PC-3 (cell line): Measurements from ENCODE around the gene KDM4B. TPM values are rescaled to one million over a fixed set of nuclear protein-coding genes. Genes with fewer than 3 reads are reported as not detected.

Experiments
- ATAC-seq: fragments of 200-7000 bp; cut with Tn5 transposase; 2 replicates; pipeline ENCODE4 v1.9.1; 2020; ENCODE audit warnings: mild to moderate bottlenecking, moderate library complexity
- BruUV-seq: library from RNA; stranded (reverse); fragments of 400-500 nt; replicated peaks from 2 replicates; lab custom pipeline; 2021; lab: Mats Ljungman, UMichigan
- CTCF ChIA-PET: fragments of 300-600 bp; sonication (Branson Sonifier 250); formaldehyde crosslinking; loops from one replicate; lab custom pipeline; 2022; ENCODE audit warnings: antibody characterized with exemption; lab: Charles Lee
- POLR2A ChIA-PET: fragments of 300-600 bp; sonication (Branson Sonifier 250); formaldehyde crosslinking; loops from one replicate; lab custom pipeline; 2022; ENCODE audit warnings: antibody characterized with exemption; ENCODE audit not compliant: unreplicated experiment; lab: Charles Lee
- DNase-seq: peaks from one replicate; pipeline ENCODE4 v3.0.0-alpha.2; 2015
- H2AFZ ChIP-seq: fragments of 300-600 bp; sonication (generic); 2 replicates; pipeline ENCODE4 v1.6.0; 2016; ENCODE audit warnings: antibody characterized with exemption, low read length
- H3F3A ChIP-seq: fragments of 300-600 bp; sonication (generic); one replicate; pipeline ENCODE4 v1.6.0; 2017; ENCODE audit warnings: antibody characterized with exemption, low read length, control low read depth, mild to moderate bottlenecking; ENCODE audit not compliant: unreplicated experiment
- H3K27ac ChIP-seq: fragments of 300-600 bp; sonication (generic); 2 replicates; pipeline ENCODE4 v1.5.1; 2016; ENCODE audit warnings: mild to moderate bottlenecking, low read length
- H3K27me3 ChIP-seq: fragments of 300-600 bp; sonication (generic); 2 replicates; pipeline ENCODE4 v1.6.1; 2016; ENCODE audit warnings: low read length, mixed read lengths
- H3K36me3 ChIP-seq: fragments of 300-600 bp; sonication (generic); 2 replicates; pipeline ENCODE4 v1.6.1; 2016; ENCODE audit warnings: low read depth, mixed run types, low read length, mixed read lengths
- H3K4me1 ChIP-seq: fragments of 300-600 bp; sonication (generic); 2 replicates; pipeline ENCODE4 v1.5.1; 2016; ENCODE audit warnings: low read length; ENCODE audit not compliant: insufficient read depth
- H3K4me2 ChIP-seq: fragments of 300-600 bp; sonication (generic); 2 replicates; pipeline ENCODE4 v1.6.0; 2016; ENCODE audit warnings: low read length
- H3K4me3 ChIP-seq: fragments of 300-600 bp; sonication (generic); 2 replicates; pipeline ENCODE4 v1.5.1; 2016; ENCODE audit warnings: mild to moderate bottlenecking, low read length, mixed read lengths
- H3K79me2 ChIP-seq: fragments of 300-600 bp; sonication (generic); 2 replicates; pipeline ENCODE4 v1.6.1; 2017; ENCODE audit warnings: low read length, mixed read lengths
- H3K9ac ChIP-seq: fragments of 300-600 bp; sonication (generic); 2 replicates; pipeline ENCODE4 v1.6.0; 2016; ENCODE audit warnings: mild to moderate bottlenecking, low read length
- H3K9me2 ChIP-seq: fragments of 300-600 bp; sonication (generic); replicated peaks from 2 replicates; pipeline ENCODE4 v1.6.1; 2016; ENCODE audit warnings: mixed run types, low read length, mixed read lengths
- H3K9me3 ChIP-seq: fragments of 300-600 bp; sonication (generic); 2 replicates; pipeline ENCODE4 v1.6.1; 2016; ENCODE audit warnings: low read length, mixed read lengths
- H4K20me1 ChIP-seq: fragments of 300-600 bp; sonication (generic); 2 replicates; pipeline ENCODE4 v1.6.1; 2016; ENCODE audit warnings: low read length, mixed read lengths
- EZH2 ChIP-seq: fragments of 300-600 bp; sonication (generic); IDR thresholded peaks from one replicate; pipeline ENCODE4 v1.6.1; 2017; ENCODE audit warnings: antibody characterized with exemption, mild to moderate bottlenecking, low read length; ENCODE audit not compliant: unreplicated experiment
- EZH2phosphoT487 ChIP-seq: fragments of 300-600 bp; sonication (generic); IDR thresholded peaks from 2 replicates; pipeline ENCODE4 v1.6.1; 2018; ENCODE audit warnings: mild to moderate bottlenecking, antibody characterized with exemption, low read length, borderline replicate concordance
- intact Hi-C: fragments of 100-400 bp; cut with micrococcal nuclease; formaldehyde crosslinking; loops from 2 replicates; pipeline ENCODE4 v1.9.0; 2023
- total RNA-seq: library from RNA; depleted of rRNA; stranded (reverse); fragments of >200 nt; gene quantifications from 2 replicates; pipeline ENCODE4 v1.2.3, GENCODE V29; 2014
- TF ChIP-seq, protein P1 (sequence below): fragments of 300-600 bp; sonication (generic); conservative IDR thresholded peaks from 2 replicates; pipeline ENCODE4 v1.5.1; 2017; ENCODE audit warnings: antibody characterized with exemption, low read depth, mild to moderate bottlenecking, low read length

Gene KDM4B
- total RNA-seq, 1 experiment from 2014 or later: 19.8 TPM

DNA sequence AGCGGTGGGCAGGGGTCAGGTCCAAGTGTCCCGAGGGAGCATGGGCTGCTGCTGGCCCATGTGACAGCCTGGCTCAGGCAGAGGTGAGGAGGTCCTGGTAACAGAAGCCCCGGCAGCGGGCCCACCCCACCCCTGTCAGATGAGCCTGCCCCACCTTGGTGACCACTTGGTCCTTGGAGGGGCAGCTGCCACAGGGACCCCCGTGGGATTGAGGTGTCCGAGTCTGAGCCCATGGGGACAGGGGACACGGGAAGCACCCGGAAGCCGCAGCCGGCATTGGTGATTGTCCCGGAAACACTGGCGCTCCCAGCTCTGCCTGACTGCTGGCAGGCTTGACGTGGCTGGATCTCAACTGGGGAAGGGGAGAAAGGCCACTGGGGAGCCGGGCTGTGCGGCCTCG, 149.1 kb downstream of the KDM4B start:
- ChIA-PET POLR2A (no interaction called here), CTCF (no interaction called here)
- no peaks in the 10 kb centered on the region for H3K79me2 ChIP-seq
- no peaks in the 10 kb centered on the region for H3K4me1 ChIP-seq
- H3K36me3 ChIP-seq: peaks cover 3% of the 10 kb centered on the region; the same call in 1 of the 2 replicates
- H3K27ac ChIP-seq: no peak overlapping the region
- no peak overlapping the region for H3K4me3 ChIP-seq
- H3K4me2 ChIP-seq: no peak overlapping the region
- DNase-seq (no peak), ATAC-seq (no peak)
- no peaks in the 10 kb centered on the region for H4K20me1 ChIP-seq
- H3F3A ChIP-seq: no peaks in the 10 kb centered on the region
- H2AFZ ChIP-seq: no peak overlapping the region
- BruUV-seq: no TSS peak
- TF ChIP-seq, protein P1, sequence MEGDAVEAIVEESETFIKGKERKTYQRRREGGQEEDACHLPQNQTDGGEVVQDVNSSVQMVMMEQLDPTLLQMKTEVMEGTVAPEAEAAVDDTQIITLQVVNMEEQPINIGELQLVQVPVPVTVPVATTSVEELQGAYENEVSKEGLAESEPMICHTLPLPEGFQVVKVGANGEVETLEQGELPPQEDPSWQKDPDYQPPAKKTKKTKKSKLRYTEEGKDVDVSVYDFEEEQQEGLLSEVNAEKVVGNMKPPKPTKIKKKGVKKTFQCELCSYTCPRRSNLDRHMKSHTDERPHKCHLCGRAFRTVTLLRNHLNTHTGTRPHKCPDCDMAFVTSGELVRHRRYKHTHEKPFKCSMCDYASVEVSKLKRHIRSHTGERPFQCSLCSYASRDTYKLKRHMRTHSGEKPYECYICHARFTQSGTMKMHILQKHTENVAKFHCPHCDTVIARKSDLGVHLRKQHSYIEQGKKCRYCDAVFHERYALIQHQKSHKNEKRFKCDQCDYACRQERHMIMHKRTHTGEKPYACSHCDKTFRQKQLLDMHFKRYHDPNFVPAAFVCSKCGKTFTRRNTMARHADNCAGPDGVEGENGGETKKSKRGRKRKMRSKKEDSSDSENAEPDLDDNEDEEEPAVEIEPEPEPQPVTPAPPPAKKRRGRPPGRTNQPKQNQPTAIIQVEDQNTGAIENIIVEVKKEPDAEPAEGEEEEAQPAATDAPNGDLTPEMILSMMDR: no peak
- TF ChIP-seq EZH2phosphoT487: no peak
- TF ChIP-seq EZH2: no peak
- no peaks in the 10 kb centered on the region for H3K9me3 ChIP-seq
- no peaks in the 10 kb centered on the region for H3K27me3 ChIP-seq
- intact Hi-C loops: no loop called here
- H3K9ac ChIP-seq: no peak overlapping the region
- H3K9me2 ChIP-seq: no peaks in the 10 kb centered on the region

- H4K20me1 ChIP-seq: no peaks in the 10 kb centered on the region
- DNase-seq (no peak), ATAC-seq (no peak)
- BruUV-seq: no TSS peak
- intact Hi-C loops: no loop called here
- H3K27ac ChIP-seq: no peak overlapping the region
- no peak overlapping the region for H3K4me2 ChIP-seq
- TF ChIP-seq EZH2phosphoT487 (no peak), EZH2 (no peak)
- TF ChIP-seq, protein P1: no peak
- H3K9ac ChIP-seq: no peak overlapping the region
- CTCF ChIA-PET: no interaction called here
- H3K4me3 ChIP-seq: no peak overlapping the region
- H2AFZ ChIP-seq: no peak overlapping the region
- H3K9me2 ChIP-seq: no peaks in the 10 kb centered on the region
- no peaks in the 10 kb centered on the region for H3K27me3 ChIP-seq
- no peaks in the 10 kb centered on the region for H3K4me1 ChIP-seq
- H3K9me3 ChIP-seq: no peaks in the 10 kb centered on the region
- POLR2A ChIA-PET: no interaction called here
- H3K36me3 ChIP-seq: peaks cover 4% of the 10 kb centered on the region; the same call in 1 of the 2 replicates
- no peaks in the 10 kb centered on the region for H3F3A ChIP-seq
- H3K79me2 ChIP-seq: no peaks in the 10 kb centered on the region
These were observed 150.5 kb downstream of the KDM4B start for GRCh38 chr19:5119297-5119998.

- TF ChIP-seq, protein P1: no peak
- TF ChIP-seq EZH2 (no peak), EZH2phosphoT487 (no peak)
- H3K4me2 ChIP-seq: no peak overlapping the region
- no peak overlapping the region for H3K27ac ChIP-seq
- H2AFZ ChIP-seq: no peak overlapping the region
- ChIA-PET CTCF (no interaction called here), POLR2A (no interaction called here)
- H3K36me3 ChIP-seq: peaks cover 4% of the 10 kb centered on the region; the same call in 1 of the 2 replicates
- H3K9me2 ChIP-seq: no peaks in the 10 kb centered on the region
- no peaks in the 10 kb centered on the region for H3K27me3 ChIP-seq
- H3K4me1 ChIP-seq: no peaks in the 10 kb centered on the region
- no peaks in the 10 kb centered on the region for H4K20me1 ChIP-seq
- no peak overlapping the region for H3K9ac ChIP-seq
- no TSS peak for BruUV-seq
- H3F3A ChIP-seq: no peaks in the 10 kb centered on the region
- no peak overlapping the region for H3K4me3 ChIP-seq
- DNase-seq (no peak), ATAC-seq (no peak)
- H3K9me3 ChIP-seq: no peaks in the 10 kb centered on the region
- intact Hi-C loops: no loop called here
- H3K79me2 ChIP-seq: no peaks in the 10 kb centered on the region
These were observed 151.4 kb downstream of the KDM4B start for GRCh38 chr19:5120321-5120720.
